Airway epithelial cell (primary cell): ENCODE measurements around the gene LRRIQ4. TPM values are rescaled to one million over a fixed set of nuclear protein-coding genes. Genes with fewer than 3 reads are reported as not detected.

Source experiments
- total RNA-seq: library from RNA; depleted of rRNA; stranded (reverse); fragments of >200 nt; gene quantifications from 2 replicates; pipeline ENCODE4 v1.2.3, GENCODE V29; 2015

Gene LRRIQ4
- total RNA-seq = not detected in 2 replicates

DNA sequence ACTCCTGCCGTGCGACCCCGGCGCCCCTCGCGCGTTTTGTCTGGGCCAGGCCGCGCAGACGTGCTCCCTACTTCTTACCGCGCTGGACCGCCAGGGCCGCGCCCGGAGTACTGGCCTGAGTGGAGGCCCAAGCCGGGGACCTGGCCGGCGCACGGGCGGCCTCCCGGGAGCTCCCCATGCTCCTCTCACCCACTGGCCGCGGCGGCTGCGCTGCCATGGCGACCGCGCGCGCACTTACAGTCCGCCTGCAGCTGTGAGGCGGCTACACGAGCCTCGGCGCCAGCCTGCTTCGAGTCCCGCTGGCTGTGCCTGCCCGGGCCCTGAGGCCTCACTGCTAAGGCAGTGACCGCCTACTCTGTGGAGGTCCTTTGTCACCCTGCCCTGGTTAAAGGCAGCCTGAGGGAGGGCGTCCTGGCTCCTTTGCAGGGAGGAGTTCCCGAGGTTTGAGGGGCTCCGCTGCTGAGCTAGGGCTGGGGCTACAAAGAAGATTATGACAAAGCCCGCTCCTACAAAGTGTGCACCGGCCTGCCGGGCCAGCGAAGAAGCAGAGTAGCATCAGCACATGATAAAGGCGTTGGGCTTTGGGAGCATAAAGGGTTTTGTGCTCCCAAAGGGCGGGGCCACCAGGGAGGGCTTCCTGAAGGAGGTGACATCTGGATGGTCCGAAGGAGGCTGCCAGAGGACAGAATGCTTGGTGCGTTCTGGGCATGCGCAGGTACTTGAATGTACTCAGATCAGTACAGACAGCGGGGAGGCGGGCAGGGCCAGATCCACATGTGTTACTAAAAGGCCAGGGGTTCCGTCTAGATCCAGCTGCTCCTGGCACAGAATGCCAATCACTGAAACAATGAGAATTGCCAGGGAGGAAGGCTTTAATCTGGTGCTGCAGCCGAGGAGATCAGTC, at the start of gene LRRIQ4, which contains the start of gene LRRC34:
TSS of gene LRRIQ4 (plus strand) at position 539 of the 904 bp plus-strand sequence. CDS start 9,052 bp downstream, outside the sequence.
TSS of gene LRRC34 (minus strand) at position 573 of the 904 bp plus-strand sequence. CDS start at position 217, 356 bp downstream.

DNA sequence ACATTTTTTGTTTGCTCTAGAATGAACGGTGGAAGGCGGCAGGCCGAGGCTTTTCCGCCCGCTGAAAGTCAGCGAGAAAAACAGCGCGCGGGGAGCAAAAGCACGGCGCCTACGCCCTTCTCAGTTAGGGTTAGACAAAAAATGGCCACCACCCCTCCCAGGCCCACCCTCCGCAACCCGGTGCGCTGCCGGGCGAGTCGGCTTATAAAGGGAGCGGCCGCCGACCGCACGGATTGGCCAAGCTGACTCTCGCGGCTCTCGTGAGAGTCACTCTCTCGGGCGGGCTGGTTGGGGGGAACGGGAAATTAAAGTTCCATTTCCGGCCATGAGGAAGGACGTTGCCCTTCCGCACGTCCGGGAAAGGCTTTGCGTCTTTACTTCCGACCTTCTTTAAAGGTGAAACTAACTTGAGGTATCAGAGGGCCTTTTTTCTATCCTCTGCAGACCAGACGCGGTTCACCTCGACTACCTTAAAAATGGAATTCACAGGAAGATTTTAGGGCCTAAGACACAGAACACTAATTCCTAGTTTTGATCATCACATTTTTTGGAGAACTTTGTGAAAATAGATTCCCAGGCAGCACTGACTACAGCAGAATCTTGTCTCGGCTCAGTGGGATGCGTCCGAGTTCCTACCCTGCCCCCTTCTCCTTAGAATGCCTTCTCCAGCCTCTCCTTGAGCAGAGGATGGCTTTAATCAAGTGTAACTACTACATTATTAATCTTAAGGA, 47.6 kb upstream of the LRRIQ4 start, which contains the start of gene TERC:
TSS of gene TERC (minus strand) at position 179 of the 731 bp plus-strand sequence.

DNA sequence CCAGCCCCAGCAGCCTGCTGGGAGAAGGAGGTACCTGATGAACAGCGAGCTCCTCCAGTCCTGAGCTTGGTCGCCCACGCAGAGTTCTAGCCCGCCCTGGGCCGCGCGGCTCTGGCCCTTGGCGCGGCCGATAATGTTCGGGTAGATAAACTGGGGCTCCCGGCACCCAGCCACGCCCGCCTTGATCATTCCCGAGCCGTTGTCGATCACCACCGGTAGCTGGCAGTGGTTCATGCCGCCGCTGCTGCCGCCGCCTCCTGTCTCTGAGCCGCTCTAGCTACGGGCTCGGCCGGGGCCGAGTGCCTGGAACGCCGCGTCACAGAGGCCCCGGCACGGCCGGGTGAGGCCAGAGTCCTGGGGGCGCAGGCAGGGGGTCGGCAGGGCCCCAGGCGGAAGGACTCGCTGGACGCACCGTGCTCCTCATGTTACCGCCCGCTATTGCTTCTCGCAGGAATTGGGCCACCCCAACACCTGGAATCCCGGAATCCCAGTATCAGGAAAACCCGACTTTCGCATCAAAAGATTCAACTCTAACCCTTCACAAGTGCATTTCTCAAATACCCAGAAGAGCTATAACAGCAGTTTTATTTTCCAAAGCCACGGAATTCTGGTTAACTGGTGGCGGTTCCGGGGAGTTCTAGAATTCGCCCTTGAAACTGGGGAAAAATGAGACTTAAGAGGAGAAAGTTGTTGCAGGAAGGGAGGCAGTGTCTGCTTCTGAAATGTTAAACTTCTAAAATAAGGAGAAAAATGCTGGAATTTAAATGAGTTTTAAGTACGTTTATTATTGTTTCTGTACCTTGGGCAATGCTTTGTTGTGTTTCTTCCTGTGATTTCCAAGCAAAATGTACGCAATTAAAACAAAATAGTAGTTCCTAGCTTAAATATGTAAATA, 43.1 kb upstream of the LRRIQ4 start, which contains the start of gene ACTRT3:
TSS of gene ACTRT3 (minus strand) at position 275 of the 895 bp plus-strand sequence. CDS start at position 234, 41 bp downstream.

DNA sequence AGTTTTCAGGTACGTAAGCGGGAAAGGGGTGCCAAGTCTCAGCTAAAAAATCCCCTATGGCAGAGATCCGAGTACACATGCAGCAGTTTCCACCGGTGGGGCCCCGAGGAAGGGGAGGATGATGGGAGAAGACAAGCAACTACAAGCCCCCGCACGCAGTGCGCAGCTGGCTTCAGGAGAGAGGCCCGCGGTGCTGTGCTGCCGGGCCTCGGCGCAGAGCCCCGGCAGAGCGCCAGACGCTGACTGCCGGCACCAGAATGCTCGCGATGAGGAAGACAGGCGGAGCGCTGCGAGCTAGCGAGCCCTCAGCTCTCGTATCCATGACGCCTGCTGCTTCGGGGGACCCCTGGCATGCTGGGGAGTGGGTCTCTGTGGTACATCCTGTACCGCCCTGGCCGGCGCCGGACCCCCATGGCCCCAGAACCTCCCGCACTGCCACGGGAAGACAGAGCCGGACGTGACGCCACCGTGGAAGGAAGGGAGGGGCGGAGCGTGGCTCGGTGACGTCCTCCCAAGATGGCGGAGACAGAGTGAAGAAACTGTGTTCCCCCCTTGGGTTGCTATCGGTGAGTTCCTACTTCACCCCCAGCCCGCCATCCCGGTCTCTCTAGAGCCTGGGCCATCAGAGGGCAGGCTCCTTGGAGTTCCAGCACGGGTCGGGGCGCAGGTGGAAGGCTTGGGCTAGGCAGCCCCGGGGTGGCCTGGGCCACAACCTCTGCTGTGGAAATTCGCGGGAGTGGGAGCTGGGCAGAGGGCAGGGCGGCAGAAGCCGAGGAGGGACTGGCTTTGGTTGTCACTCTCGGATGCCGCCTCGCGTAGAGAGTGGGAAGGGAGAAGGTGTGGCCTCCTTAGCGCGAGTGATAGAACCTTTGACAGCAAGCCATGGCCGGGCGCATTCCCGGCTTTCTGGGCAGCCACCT, 39.5 kb upstream of the LRRIQ4 start, which contains the start of gene MYNN:
TSS of gene MYNN (plus strand) at position 500 of the 920 bp plus-strand sequence. CDS start 900 bp downstream, outside the sequence.

DNA sequence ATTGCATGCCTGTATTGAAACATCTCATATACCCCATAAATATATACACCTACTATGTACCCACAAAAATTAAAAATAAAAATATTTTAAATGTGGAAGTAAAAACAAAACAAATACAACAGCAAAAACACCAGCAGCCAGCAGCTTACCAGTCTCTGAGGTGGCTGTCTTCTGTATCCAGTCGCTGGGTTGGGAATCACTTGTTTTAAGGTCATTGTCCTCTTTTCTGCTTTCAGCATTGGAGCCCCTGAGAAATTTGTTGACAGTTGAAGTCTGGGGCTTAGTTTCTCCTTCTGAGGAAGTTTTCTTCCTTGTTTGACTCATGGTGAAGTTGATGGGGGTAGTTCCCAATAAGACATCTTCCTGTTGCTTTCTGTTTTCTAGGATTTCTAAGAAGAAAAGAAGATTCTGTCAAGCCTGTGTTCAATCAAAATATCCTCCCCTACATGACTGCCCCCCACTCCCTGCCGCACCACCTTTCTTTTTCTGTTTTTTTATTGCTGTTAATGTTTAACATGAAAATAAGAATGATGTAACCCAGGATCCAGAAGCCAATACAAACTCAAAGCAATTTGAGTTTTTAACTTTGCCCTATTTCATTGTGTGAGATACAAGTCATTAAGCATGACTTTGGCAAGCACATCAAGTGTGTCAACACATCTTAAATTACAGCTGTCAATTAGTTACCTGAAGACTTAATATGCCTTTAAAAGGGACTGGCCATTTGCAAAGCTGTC, 57.0 kb downstream of the LRRIQ4 start, which contains the start of gene LRRC31:
TSS of gene LRRC31 (minus strand) at position 452 of the 737 bp plus-strand sequence. CDS start at position 324, 128 bp downstream.

Other genes starting within 250 kb of the LRRIQ4 start
- 8.7 and 12.3 TPM in 2 replicates for gene MECOM, start 149.2 kb upstream of the LRRIQ4 start, total RNA-seq
- 199 and 253 TPM in 2 replicates for gene TERC, start 47.8 kb upstream of the LRRIQ4 start, total RNA-seq
- gene ACTRT3, start 43.3 kb upstream of the LRRIQ4 start, total RNA-seq = 1.7 and 1.9 TPM in 2 replicates
- 9.3 and 11.1 TPM in 2 replicates for gene MYNN, start 39.5 kb upstream of the LRRIQ4 start, total RNA-seq
- gene LRRC34, start within 50 bp of the LRRIQ4 start, total RNA-seq = 0.51 and 0.85 TPM in 2 replicates
- not detected in 2 replicates for gene LRRC31, start 57.1 kb downstream of the LRRIQ4 start, total RNA-seq
- gene SAMD7, start 98.7 kb downstream of the LRRIQ4 start, total RNA-seq = not detected in 2 replicates
- gene SEC62, start 153.9 kb downstream of the LRRIQ4 start, total RNA-seq = 18.8 and 21.5 TPM in 2 replicates
- gene GPR160, start 225.1 kb downstream of the LRRIQ4 start, total RNA-seq = 1.1 TPM in 2 replicates